DOHH2 (cell line): ENCODE results near the gene OTX2.

Experiments used
- CTCF ChIP-seq: fragments of 200-600 bp; sonication (generic); IDR thresholded peaks from one replicate; pipeline ENCODE4 v1.5.1; 2014; ENCODE audit warnings: antibody characterized with exemption, mild to moderate bottlenecking, low read depth, low read length; ENCODE audit not compliant: poor library complexity, severe bottlenecking
- EZH2phosphoT487 ChIP-seq: fragments of 200-600 bp; sonication (generic); IDR thresholded peaks from 2 replicates; pipeline ENCODE4 v1.6.1; 2017; ENCODE audit warnings: borderline replicate concordance, mild to moderate bottlenecking, antibody characterized with exemption, low read length, moderate library complexity, mixed read lengths

- TF ChIP-seq CTCF = no peak
- no peak for TF ChIP-seq EZH2phosphoT487
Observed at GRCh38 chr14:56801920-56802319, 8.4 kb downstream of the OTX2 start.
